ENCODE data around the gene KLF15.

Gene KLF15

DNA sequence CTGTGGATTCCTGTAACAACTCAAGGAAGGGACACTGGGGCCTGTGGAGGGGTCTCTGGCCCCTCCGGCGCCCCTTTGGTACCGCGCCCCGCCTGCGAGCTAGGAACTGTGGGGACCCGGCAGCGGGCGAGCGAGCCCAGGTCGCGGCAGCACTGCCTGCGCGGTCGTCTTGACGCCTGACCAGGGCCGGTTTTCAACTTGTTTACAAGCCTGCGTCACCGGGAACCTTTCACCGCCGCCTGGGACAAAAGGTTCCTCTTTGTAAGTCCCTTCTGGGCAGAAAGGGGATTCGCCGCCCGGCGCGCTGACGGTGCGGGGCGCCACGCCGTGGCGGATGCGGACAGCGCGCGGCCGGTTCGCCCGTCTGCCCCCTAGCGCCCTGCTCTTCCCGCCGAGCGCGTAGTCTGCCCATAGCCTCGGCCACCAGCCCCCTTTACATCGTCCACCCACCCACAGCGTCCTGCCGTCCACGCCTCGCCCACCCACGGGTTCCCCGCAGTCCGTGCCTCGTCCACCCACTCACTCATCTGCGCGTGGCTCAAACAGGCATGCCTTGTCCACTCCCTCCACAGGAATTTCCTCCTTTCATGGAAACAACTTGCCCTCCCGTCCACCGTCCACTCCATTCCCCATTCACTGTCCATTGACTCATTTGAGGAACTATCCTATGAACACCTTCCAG, 32.0 kb upstream of the KLF15 start:
- peak; percentile 62 for DNase-seq

DNA sequence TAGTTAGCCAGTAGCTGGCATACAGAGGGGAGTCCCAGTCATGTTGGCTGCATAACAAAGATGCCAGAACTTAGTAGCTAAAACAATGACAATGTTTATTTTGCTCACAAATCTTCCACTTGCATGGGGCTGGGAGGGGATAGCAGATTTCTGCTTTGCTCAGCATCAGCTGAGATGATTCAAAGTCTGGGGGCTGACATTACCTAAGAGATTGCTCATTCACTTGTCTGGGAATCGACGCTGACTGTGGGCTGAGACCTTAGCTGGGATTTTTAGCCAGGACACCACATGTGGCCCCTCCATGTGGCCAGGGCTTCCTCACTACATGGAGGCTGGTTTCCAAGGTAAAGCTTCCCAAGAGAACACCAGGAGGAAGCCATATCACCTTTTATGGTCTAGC, 24.8 kb upstream of the KLF15 start:
- no peak for DNase-seq

DNA sequence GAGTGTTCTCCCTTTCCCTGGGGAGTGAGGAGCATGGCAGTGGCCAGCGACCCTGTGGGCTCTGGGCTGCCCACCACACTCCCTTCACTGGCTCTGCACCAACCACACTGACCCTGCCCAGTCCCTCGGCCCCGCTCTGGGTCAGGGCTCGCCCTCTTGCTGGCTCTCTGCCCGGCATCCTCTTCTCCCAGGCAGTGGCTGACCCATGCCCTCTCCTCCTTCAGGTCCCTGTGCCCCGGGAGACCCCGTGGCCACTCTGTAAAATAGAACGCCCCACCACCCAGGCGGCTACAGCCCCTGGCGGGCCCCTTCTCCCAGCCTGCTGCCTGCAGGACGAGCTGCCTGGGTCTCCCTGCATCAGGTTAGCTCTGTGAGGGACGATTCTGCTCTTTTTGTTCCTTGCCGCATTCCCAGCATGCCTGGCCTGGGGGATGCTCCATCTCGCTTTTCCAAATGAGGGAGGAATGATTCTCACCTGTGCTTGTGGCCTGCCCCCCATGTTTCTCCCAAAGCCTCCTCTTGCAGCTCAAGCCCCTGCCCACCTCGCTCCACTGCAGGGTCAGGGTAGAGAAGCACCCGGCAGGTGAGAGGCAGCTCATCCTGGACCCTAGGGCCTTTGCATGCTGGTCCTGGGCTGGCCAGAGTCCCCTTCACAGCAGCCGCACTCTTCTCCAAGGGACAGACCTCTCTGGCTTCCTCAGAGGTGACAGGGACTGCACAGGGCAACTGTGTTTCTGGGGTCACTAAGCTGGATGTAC, 23.0 kb upstream of the KLF15 start:
- DNase-seq, result no peak

- no peak for DNase-seq
Observed at GRCh38 chr3:126378341-126378751, 21.1 kb upstream of the KLF15 start.

DNA sequence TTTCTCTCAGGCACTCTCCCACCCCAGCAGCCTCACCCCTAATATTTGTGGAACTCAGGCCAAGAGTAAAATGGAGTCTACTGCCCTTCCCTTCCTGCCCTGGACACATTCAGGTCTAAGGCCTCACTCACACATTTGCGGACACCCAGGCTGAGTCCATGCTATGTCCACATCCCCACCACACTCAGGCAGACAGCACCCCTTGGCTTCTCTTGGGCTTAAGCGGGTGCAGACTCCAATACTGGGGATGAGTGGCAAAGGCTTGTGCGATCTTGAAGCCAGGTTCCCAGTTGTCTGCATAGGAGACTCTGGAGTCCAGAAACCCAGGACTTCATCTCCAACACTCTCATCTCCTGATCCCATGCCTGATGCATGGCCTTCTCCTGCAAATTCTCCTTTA, 20.0 kb upstream of the KLF15 start:
- no peak for DNase-seq

- DNase-seq, result no peak
Observed at GRCh38 chr3:126376444-126376843, 19.2 kb upstream of the KLF15 start.

DNA sequence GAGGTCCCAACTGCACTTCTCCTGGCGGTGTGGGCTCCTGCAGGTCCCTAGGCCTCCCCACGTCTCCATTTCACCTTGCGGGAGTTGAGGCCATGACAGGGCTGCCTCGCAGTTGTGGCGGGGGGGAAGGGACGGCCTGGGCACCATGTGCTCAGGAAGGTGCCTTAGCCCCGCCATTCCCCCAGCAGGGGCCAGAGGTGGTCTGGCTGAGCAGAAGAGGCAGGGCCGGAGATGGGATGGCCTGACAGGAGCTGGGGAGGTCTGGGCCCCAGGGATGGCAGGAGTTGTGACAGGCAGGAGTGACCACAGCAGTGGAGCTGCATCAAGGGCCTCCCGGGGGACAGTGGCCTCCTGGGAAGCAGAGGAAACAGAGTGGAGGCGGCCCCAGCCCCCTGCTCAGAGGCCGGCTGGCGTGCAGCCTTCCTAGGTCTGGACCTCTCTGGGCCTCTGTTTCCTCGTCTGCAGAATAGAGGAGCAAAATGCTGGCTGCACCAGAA, 18.7 kb upstream of the KLF15 start:
- DNase-seq, result no peak

GRCh38 chr3:126373682-126374601, 16.7 kb upstream of the KLF15 start:
- no peak for DNase-seq

- DNase-seq, result no peak
Observed at GRCh38 chr3:126373146-126373613, 16.0 kb upstream of the KLF15 start.

DNA sequence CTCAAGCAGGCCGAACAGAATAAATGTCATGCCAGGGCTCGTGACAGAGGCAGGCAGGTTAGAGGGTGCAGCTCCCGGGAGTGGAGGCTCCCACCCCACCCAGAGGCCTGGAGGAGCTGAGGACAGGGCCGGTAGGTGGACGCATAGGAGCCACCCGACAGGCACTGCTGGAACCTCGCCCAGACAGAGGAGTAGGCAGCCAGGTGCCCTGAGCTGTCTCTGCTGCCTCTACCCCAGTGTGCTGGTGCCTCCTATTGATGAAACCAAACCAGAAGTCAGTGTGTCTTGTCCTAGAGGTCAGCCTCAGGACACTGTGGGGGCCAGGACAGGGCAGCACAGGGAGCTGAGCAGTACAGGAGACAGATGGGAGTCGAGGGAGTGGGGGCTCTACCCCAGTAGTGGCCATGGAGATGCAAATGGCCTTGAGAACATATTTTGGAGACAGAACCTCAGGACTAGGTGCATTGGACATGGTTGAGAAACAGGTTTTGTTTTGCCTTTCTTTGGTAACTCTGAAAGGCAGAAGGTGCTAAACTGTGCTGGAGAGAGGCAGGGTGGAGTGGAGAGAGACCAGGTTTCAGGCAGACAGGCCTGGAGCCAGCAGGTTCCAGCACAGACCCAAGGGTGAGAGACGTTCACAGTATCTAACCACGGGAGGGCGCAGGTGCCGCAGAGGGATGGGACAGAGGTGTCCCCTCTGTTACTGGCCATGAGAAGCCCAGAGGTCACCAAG, 15.4 kb upstream of the KLF15 start:
- no peak for DNase-seq

DNA sequence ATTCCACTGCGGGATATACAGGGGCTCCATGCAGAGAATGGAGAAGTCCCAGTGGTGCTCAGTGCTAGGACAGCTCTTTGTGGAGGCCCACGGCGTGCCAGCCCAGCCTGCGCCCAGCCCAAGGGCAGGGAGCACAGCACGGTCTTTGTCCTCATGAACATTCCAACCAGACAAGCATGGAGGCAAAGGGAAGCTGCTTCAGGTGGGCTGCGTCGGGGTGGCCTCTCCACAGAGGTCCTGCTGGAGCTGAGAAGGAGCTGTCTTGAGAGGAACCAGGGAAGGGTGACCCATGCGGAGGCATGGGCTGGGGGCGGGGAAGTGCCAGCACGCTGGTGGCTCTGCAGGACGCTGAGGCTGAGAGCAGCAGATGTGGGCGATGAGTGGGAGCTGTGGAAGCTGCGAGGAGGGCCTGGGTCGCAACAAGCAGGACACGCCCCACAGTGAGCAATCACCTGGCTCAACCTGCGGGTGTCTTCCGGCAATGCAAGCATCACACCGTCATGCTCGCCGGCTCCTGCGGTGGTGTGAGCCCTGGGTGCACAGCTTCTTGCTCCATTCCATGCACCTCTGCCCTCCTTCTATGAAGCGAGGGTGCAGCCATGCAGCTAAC, 14.0 kb upstream of the KLF15 start:
- no peak for DNase-seq

GRCh38 chr3:126370606-126371005, 13.4 kb upstream of the KLF15 start:
- DNase-seq, result no peak

GRCh38 chr3:126370055-126370454, 12.8 kb upstream of the KLF15 start:
- DNase-seq, result no peak

DNA sequence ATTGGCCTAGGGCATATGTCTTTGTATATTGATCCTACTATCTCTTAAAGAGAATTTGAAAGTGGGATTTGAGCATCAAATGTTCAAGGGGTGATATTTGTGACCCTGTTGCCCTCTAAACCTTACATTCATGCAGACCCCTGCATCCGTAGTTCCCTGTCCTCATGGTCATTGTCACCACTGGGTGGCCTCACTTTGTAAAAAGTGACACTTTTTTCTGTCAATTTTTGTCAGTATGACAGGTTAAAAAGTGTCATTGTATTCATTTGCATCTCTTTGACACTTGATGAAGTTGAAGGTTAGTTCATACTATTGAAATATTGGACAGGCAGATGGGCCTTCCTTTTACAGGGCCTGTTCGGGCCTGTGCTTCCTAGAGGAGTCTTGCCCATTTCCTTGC, 12.3 kb upstream of the KLF15 start:
- DNase-seq, result no peak

DNA sequence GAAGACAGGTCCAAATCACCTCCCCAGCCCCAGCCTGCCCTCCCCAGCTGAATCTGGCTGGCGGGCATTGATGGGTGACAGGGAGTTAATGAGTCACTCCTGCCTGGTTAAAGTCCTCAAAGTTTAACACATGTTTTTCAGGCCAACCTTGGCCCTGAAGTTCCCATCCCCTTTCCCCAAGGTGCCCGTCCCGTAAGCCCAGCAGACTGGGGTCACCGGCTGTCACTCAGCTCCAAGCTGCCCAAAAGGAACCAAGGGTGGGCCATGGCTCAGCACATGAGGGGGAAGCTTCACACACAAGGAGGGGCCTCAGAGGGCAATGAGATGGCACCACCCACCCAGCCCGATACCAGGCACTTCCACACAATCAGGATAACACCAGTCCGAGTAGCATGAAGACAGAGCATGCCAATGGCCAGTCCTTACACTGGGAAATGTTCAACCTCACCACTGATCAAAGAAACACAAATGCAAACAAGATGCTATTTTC, 10.2 kb upstream of the KLF15 start:
- no peak for DNase-seq

DNA sequence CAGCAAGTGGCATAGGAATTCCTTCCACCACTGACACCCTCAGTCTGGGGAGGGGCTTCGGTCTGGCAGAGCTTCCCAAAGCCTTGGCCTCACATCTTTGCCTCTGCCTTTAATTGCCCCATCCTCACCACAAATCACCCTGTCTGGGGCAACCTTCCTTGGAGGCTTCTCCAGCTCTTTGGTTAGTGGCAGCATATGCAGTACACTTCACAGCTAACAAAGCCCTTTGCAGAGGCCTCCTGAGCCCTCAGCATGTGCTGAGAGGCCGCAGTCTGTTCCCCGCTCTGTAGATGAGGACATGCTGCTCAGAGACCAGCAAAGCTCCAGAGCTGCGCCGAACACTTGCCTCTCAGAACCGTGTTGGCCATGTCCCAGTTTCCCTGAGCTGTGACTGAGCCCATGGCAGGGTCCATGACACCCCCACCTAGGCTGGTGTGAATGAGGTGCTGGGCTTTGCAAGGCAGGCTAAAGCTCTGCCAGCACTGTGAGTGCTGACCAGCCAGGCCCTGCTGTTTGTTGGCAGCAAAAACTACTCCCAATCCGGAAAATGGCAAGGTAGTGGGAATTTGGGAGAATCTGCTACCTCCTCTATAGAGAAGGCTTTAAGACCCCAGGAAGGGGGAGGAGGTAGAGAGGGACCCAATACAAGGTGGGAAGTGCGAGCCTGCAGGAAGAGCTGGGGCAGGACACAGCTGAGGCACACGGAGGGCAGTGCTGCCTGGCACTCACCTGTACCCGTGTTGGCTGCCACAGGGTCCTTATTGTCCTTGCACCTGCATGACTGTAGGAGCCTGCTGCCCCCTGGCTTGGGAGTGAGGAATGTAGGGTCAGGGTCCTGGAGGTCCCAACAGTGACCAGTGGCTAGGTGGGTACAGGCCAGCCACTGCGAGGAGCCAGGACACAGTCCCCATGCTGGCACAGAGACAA, 8.4 kb upstream of the KLF15 start:
- DNase-seq, result no peak

GRCh38 chr3:126364731-126365301, 7.6 kb upstream of the KLF15 start:
- no peak for DNase-seq

- DNase-seq, result no peak
Observed at GRCh38 chr3:126364130-126364695, 7.0 kb upstream of the KLF15 start.

DNA sequence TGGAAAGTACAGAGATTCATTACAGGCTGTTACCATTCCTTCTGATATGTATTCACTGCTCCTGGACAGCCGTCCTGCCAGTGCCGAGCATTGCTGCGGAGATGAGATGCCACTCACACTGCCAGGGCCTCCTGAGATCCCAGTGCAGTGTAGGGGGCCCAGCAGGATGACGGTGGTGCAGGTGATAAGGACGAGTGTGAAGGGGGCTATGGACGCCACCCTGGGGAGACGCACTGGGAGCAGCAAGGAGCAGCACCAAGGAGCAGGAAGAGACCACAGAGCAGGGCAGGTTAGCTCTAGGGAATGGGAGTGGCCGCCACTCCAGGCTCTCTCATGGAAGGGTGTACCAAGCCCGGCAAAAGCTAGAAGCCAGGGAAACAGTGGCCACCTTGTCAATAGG, 4.0 kb upstream of the KLF15 start:
- DNase-seq, result no peak

- no peak for DNase-seq
Observed at GRCh38 chr3:126360714-126361060, 3.5 kb upstream of the KLF15 start.

Data from NCI-H2171 (cell line).